ENCODE results near the gene SPANXN4.

GRCh38 chrX:143058120-143058519, 32.4 kb downstream of the SPANXN4 start:
- TF ChIP-seq CTCF (IDR thresholded peaks at IDR 0.05) (no peak), EZH2phosphoT487 (IDR thresholded peaks at IDR 0.05) (no peak), EZH2 (IDR thresholded peaks at IDR 0.05) (no peak)

Data from neural progenitor cell (in vitro differentiated cells).